ENCODE measurements around the gene ERBB4. TPM values are rescaled to one million over a fixed set of nuclear protein-coding genes. Genes with fewer than 3 reads are reported as not detected.

ERBB4 gene
- total and polyA plus RNA-seq, 10 of the 15 experiments (the other 5 are each of a cell fraction or from before 2014, with no cell fraction given): under 0.01 to 0.23 (median 0.01) TPM; not detected in 4

DNA sequence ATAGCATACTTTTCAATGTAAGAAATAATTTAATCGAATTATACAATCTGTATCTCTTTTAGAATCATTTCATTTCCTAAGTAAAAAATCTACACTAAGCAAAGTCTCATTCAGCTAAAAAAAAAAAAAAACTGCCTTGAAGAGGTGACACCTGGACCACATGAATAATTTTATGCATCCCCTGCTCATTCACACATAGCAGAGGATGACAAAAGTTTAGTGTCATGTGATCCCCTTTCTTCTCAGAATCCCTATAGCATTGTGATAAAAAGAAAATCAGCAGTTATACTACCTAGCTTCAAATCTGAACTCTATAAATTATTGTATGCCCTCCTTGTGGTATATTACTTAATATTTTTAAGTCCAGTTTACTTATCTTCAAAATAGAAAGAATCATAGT lies 603.8 kb downstream of the ERBB4 start:
- in situ Hi-C loops (cut with MboI) (no loop called here), intact Hi-C loops (cut with micrococcal nuclease; ENCODE audit: unreplicated experiment) (no loop called here)
- H3K27ac ChIP-seq (ENCODE audit: control insufficient read depth, insufficient read depth): no peak overlapping the region
- H4K20me1 ChIP-seq (ENCODE audit: control insufficient read depth, insufficient read depth): no peaks in the 10 kb centered on the region
- no peak for ATAC-seq
- no peak overlapping the region for H3K9ac ChIP-seq (ENCODE audit: control insufficient read depth, insufficient read depth, low read length)
- TF ChIP-seq, protein P1, sequence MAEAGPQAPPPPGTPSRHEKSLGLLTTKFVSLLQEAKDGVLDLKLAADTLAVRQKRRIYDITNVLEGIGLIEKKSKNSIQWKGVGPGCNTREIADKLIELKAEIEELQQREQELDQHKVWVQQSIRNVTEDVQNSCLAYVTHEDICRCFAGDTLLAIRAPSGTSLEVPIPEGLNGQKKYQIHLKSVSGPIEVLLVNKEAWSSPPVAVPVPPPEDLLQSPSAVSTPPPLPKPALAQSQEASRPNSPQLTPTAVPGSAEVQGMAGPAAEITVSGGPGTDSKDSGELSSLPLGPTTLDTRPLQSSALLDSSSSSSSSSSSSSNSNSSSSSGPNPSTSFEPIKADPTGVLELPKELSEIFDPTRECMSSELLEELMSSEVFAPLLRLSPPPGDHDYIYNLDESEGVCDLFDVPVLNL (IDR thresholded peaks at IDR 0.05; ENCODE audit: low read depth, low read length): no peak
- no peak for TF ChIP-seq TAF1 (IDR thresholded peaks at IDR 0.05; ENCODE audit: borderline replicate concordance, low read depth, low read length)
- TF ChIP-seq ZNF217 (IDR thresholded peaks at IDR 0.05): no peak
- no peak for TF ChIP-seq PAX8 (IDR thresholded peaks at IDR 0.05)
- no peak for TF ChIP-seq CHD4 (IDR thresholded peaks at IDR 0.05)
- no peak for TF ChIP-seq ZNF207 (IDR thresholded peaks at IDR 0.05; ENCODE audit: borderline replicate concordance)
- TF ChIP-seq IKZF2 (IDR thresholded peaks at IDR 0.05): no peak
- no peak for TF ChIP-seq FOXM1 (IDR thresholded peaks at IDR 0.05; ENCODE audit: low read depth, low read length)
- TF ChIP-seq, protein P2, sequence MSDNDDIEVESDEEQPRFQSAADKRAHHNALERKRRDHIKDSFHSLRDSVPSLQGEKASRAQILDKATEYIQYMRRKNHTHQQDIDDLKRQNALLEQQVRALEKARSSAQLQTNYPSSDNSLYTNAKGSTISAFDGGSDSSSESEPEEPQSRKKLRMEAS (IDR thresholded peaks at IDR 0.05; ENCODE audit: low read depth, low read length): no peak
- TF ChIP-seq KDM1A (IDR thresholded peaks at IDR 0.05; ENCODE audit: borderline replicate concordance): no peak
- TF ChIP-seq, protein P3, sequence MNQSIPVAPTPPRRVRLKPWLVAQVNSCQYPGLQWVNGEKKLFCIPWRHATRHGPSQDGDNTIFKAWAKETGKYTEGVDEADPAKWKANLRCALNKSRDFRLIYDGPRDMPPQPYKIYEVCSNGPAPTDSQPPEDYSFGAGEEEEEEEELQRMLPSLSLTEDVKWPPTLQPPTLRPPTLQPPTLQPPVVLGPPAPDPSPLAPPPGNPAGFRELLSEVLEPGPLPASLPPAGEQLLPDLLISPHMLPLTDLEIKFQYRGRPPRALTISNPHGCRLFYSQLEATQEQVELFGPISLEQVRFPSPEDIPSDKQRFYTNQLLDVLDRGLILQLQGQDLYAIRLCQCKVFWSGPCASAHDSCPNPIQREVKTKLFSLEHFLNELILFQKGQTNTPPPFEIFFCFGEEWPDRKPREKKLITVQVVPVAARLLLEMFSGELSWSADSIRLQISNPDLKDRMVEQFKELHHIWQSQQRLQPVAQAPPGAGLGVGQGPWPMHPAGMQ (IDR thresholded peaks at IDR 0.05; ENCODE audit: borderline replicate concordance): no peak
- no peak for TF ChIP-seq ZZZ3 (IDR thresholded peaks at IDR 0.05; ENCODE audit: control insufficient read depth, insufficient read length, low read depth)
- no peak for TF ChIP-seq MEF2A (IDR thresholded peaks at IDR 0.05; ENCODE audit: insufficient read depth, low read depth, low read length)
- no peak for TF ChIP-seq BMI1 (IDR thresholded peaks at IDR 0.05; ENCODE audit: borderline replicate concordance)
- TF ChIP-seq, protein P4, sequence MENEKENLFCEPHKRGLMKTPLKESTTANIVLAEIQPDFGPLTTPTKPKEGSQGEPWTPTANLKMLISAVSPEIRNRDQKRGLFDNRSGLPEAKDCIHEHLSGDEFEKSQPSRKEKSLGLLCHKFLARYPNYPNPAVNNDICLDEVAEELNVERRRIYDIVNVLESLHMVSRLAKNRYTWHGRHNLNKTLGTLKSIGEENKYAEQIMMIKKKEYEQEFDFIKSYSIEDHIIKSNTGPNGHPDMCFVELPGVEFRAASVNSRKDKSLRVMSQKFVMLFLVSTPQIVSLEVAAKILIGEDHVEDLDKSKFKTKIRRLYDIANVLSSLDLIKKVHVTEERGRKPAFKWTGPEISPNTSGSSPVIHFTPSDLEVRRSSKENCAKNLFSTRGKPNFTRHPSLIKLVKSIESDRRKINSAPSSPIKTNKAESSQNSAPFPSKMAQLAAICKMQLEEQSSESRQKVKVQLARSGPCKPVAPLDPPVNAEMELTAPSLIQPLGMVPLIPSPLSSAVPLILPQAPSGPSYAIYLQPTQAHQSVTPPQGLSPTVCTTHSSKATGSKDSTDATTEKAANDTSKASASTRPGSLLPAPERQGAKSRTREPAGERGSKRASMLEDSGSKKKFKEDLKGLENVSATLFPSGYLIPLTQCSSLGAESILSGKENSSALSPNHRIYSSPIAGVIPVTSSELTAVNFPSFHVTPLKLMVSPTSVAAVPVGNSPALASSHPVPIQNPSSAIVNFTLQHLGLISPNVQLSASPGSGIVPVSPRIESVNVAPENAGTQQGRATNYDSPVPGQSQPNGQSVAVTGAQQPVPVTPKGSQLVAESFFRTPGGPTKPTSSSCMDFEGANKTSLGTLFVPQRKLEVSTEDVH (IDR thresholded peaks at IDR 0.05; ENCODE audit: low read depth, partially characterized antibody): no peak
- no peak for TF ChIP-seq SUPT20H (IDR thresholded peaks at IDR 0.05; ENCODE audit: borderline replicate concordance, control insufficient read depth, low read depth, low read length)
- no peak for TF ChIP-seq CREM (IDR thresholded peaks at IDR 0.05; ENCODE audit: low read depth)
- no peak for TF ChIP-seq BRCA1 (IDR thresholded peaks at IDR 0.05; ENCODE audit: low read depth, low read length)
- TF ChIP-seq MYC (IDR thresholded peaks at IDR 0.05; ENCODE audit: insufficient read depth, insufficient read length, insufficient replicate concordance, low read length, severe bottlenecking): no peak
- ChIA-PET RAD21 (ENCODE audit: unreplicated experiment) (interaction anchor here (1.5 kb wide), 1 partner anchor 70 kb away, joined by 3 read pairs; no protein-coding TSS in a partner anchor), CTCF (interaction anchor here (0.6 to 1.0 kb wide), 2 partner anchors 12 to 70 kb away, joined by 3 read pairs; no protein-coding TSS in a partner anchor), SMC1A (ENCODE audit: uncharacterized antibody, unreplicated experiment) (interaction anchor here (1.2 kb wide), 1 partner anchor 70 kb away, joined by 3 read pairs; no protein-coding TSS in a partner anchor), POLR2A (no interaction called here)
- no peaks in the 10 kb centered on the region for H3K79me2 ChIP-seq (ENCODE audit: control insufficient read depth, insufficient read depth, low read length)
- no peak for DNase-seq (ENCODE audit: low read depth, low spot score)
- no peak overlapping the region for H2AFZ ChIP-seq (ENCODE audit: control insufficient read depth, low read depth, low read length)
- H3K4me1 ChIP-seq (ENCODE audit: control insufficient read depth, insufficient read depth, low read length): no peaks in the 10 kb centered on the region
- BruUV-seq (replicated peaks): no TSS peak
- WGBS (ENCODE audit: insufficient coverage, insufficient replicate concordance, low lambda C conversion rate, missing lambda C conversion rate): 0% methylated on average over 1 of the region's 1 CpG
- H3K27me3 ChIP-seq (replicated peaks in 1 of 2; ENCODE audit: control insufficient read depth in 2 of 2, insufficient read depth in 2 of 2, low read length in 1 of 2): no peaks in the 10 kb centered on the region
- H3K4me3 ChIP-seq: no peak overlapping the region
- H3K9me3 ChIP-seq (replicated peaks; ENCODE audit: control insufficient read depth, insufficient read depth, low read length): no peaks in the 10 kb centered on the region; the same call in 2 of the 3 replicates
- no peak overlapping the region for H3K4me2 ChIP-seq (ENCODE audit: control insufficient read depth, insufficient read depth)
- no peak for FAIRE-seq
- no peaks in the 10 kb centered on the region for H3K36me3 ChIP-seq (ENCODE audit: control insufficient read depth in 2 of 2, insufficient read depth in 2 of 2, low read length in 1 of 2)
